Mesodermal cell (in vitro differentiated cells): Measurements from ENCODE around the gene TEDC1.
"Not testable (repeated sequence)": the region's sequence is repeated elsewhere in the genome, so short reads cannot be mapped to it uniquely, and the experiment has no call there.

Source experiments
- H3K27ac ChIP-seq: 2 replicates; pipeline ENCODE4 v1.7.0; 2013; ENCODE audit warnings: mild to moderate bottlenecking, low read depth, low read length, moderate library complexity; ENCODE audit not compliant: severe bottlenecking
- H3K36me3 ChIP-seq: 2 replicates; pipeline ENCODE4 v1.7.1; 2013; ENCODE audit warnings: mild to moderate bottlenecking, low read length, moderate library complexity; ENCODE audit not compliant: control insufficient read depth, insufficient read depth
- H3K4me1 ChIP-seq: one replicate; pipeline ENCODE4 v1.7.1; 2013; ENCODE audit warnings: mild to moderate bottlenecking, low read length; ENCODE audit not compliant: insufficient read depth, control insufficient read depth, poor library complexity, severe bottlenecking
- H3K4me3 ChIP-seq: 2 replicates; pipeline ENCODE4 v1.7.0; 2013; ENCODE audit warnings: low read length, control low read depth, mild to moderate bottlenecking; ENCODE audit not compliant: insufficient read depth, poor library complexity, severe bottlenecking; ENCODE audit errors: extremely low read depth
- H3K9me3 ChIP-seq: 2 replicates; pipeline ENCODE4 v1.7.1; 2013; ENCODE audit warnings: mild to moderate bottlenecking, low read length, moderate library complexity; ENCODE audit not compliant: control insufficient read depth
- WGBS, 2 experiments: methylation state at CpG; one replicate each; pipeline ENCODE4 v1.1.5; 2013; ENCODE audit warnings: missing lambda C conversion rate in 2 of 2; ENCODE audit not compliant: insufficient coverage in 2 of 2; 5-methylcytosine and 5-hydroxymethylcytosine counted together

TEDC1 gene

GRCh38 chr14:105538481-105539049, 47.5 kb downstream of the TEDC1 start:
- Histone ChIP-seq H3K9me3 (peaks cover 5% of the 10 kb centered on the region), H3K27ac (no peak overlapping the region), H3K36me3 (no peaks in the 10 kb centered on the region), H3K4me1 (no peaks in the 10 kb centered on the region), H3K4me3 (no peak overlapping the region)
- 74 to 76% methylated on average over 17 to 23 of the region's 23 CpGs for WGBS, 2 experiments

DNA sequence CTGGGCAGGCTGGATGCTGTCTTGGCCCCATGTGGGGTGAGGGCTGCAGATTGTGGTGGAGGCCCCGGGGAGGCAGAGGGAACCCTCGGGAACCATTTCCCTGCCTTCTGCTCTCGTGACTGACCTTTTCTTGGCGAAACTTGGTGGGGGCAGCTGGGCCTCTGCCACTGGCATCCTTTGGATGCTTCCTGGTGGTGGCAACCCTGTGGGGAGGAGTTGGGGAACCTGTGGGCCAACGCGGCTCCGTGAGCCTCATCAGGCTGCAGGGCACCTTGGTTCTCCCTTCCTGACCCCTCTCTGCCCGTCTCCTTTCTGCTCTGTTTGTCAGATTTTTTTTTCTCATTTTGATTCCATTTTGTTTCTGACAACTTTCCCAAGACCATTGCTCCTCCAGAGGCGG, 49.8 kb downstream of the TEDC1 start:
- H3K27ac ChIP-seq = no peak overlapping the region
- WGBS, 2 experiments = 66 to 69% methylated on average over 8 to 9 of the region's 9 CpGs
- H3K4me3 ChIP-seq = no peak overlapping the region
- no peaks in the 10 kb centered on the region for H3K4me1 ChIP-seq
- H3K36me3 ChIP-seq = no peaks in the 10 kb centered on the region
- H3K9me3 ChIP-seq = peaks cover 8% of the 10 kb centered on the region

GRCh38 chr14:105541218-105541875, 50.3 kb downstream of the TEDC1 start:
- H3K36me3 ChIP-seq = no peaks in the 10 kb centered on the region
- WGBS, 2 experiments = 75 to 86% methylated on average over 13 to 18 of the region's 19 CpGs
- H3K4me3 ChIP-seq = no peak overlapping the region

GRCh38 chr14:105545676-105546075, 54.6 kb downstream of the TEDC1 start:
- not testable (repeated sequence) for H3K36me3 ChIP-seq, H3K4me3 ChIP-seq, H3K27ac ChIP-seq, H3K4me1 ChIP-seq
- no CpG with 5 or more reads among the region's 1 CpG for WGBS, 2 experiments
- H3K9me3 ChIP-seq = peaks cover 18% of the 10 kb centered on the region

More at GRCh38 chr14:105541218-105541875, 50.3 kb downstream of the TEDC1 start:
- no peaks in the 10 kb centered on the region for H3K4me1 ChIP-seq
- peaks cover 8% of the 10 kb centered on the region for H3K9me3 ChIP-seq
- no peak overlapping the region for H3K27ac ChIP-seq

- not testable (repeated sequence) for H3K4me1 ChIP-seq, H3K36me3 ChIP-seq, H3K4me3 ChIP-seq, H3K27ac ChIP-seq
- H3K9me3 ChIP-seq = peaks cover 22% of the 10 kb centered on the region
- no CpG with 5 or more reads among the region's 20 CpGs for WGBS, 2 experiments
These were observed 55.4 kb downstream of the TEDC1 start for GRCh38 chr14:105546410-105546809.

DNA sequence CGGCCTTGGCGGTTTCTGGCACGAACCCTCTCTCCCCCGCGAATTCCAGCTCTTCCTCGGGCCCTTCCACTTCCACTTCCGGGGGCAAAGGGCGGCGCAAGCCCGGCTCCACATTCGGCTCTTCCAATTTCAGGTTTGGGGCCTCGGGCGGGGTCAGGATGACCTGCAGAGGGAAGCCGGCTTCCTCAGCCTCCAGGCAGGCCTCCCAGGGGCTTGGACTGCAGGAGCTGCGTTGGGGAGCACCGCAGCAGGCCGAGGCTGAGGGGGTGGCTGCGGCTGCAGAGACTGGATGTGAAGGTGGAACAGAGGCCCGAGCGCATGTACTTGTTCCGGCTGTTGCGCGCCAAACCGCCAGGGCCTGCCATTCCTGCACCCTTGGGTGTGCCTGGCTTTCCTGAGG, 56.0 kb downstream of the TEDC1 start:
- peaks cover 18% of the 10 kb centered on the region for H3K9me3 ChIP-seq
- H3K36me3 ChIP-seq, H3K4me3 ChIP-seq, H3K4me1 ChIP-seq, H3K27ac ChIP-seq: not testable (repeated sequence)
- 82 to 86% methylated on average over 3 to 4 of the region's 24 CpGs for WGBS, 2 experiments

DNA sequence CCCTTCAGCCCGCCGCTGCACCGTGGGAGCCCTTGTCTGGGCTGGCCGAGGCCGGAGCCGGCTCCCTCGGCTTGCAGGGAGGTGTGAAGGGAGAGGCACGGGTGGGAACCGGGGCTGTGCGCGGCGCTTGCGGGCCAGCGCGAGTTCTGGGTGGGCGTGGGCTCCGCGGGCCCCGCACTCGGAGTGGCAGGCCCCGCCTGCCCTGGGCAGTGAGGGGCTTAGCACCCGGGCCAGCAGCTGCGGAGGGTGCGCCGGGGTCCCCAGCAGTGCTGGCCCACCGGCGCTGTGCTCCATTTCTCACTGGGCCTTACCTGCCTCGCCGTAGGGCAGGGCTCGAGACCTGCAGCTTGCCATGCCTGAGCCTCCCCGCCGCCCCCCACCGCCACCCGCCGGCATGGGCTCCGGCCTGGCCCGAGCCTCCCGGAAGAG, 56.7 kb downstream of the TEDC1 start:
- Histone ChIP-seq H3K36me3 (no peaks in the 10 kb centered on the region), H3K27ac (no peak overlapping the region), H3K4me1 (no peaks in the 10 kb centered on the region), H3K9me3 (peaks cover 18% of the 10 kb centered on the region), H3K4me3 (no peak overlapping the region)
- WGBS, 2 experiments = 92 to 94% methylated on average over 27 to 38 of the region's 38 CpGs
